H1 (cell line): ENCODE data around the gene ZNF619. TPM values are rescaled to one million over a fixed set of nuclear protein-coding genes. Genes with fewer than 3 reads are reported as not detected.

Experiments
- CTCF ChIA-PET: fragments of 300-600 bp; sonication (Branson Sonifier 250); formaldehyde crosslinking; loops from one replicate; lab custom pipeline; 2021; ENCODE audit not compliant: partially characterized antibody; lab: Charles Lee
- POLR2A ChIA-PET: fragments of 300-600 bp; sonication (Branson Sonifier 250); formaldehyde crosslinking; loops from one replicate; lab custom pipeline; 2021; ENCODE audit warnings: inconsistent platforms; ENCODE audit not compliant: partially characterized antibody; lab: Charles Lee
- DNase-seq, 2 experiments: peaks; one replicate each; pipeline versions ENCODE4 v3.0.0 to v3.0.0-alpha.2; 2010 to 2022; ENCODE audit warnings: low spot score in 2 of 2, low read depth in 1 of 2, mixed read lengths in 1 of 2
- FAIRE-seq: peaks from 2 replicates; lab custom pipeline; 2011; peaks lifted over from hg19 to GRCh38; lab: Jason Lieb, UNC
- H2AFZ ChIP-seq: 2 replicates; pipeline ENCODE4 v1.8.1; 2012; ENCODE audit warnings: low read length, inconsistent platforms
- H2AK5ac ChIP-seq: 2 replicates; pipeline ENCODE4 v1.6.1; 2013; ENCODE audit warnings: low read depth, low read length
- H2BK120ac ChIP-seq: replicated peaks from 2 replicates; pipeline ENCODE3; 2013; ENCODE audit warnings: low read depth, low read length, inconsistent platforms
- H2BK12ac ChIP-seq: 2 replicates; pipeline ENCODE4 v1.6.1; 2013; ENCODE audit warnings: low read depth, low read length
- H2BK15ac ChIP-seq: 2 replicates; pipeline ENCODE4 v1.6.1; 2013; ENCODE audit warnings: low read length
- H2BK20ac ChIP-seq: 2 replicates; pipeline ENCODE4 v1.6.1; 2013; ENCODE audit warnings: low read length
- H2BK5ac ChIP-seq: 2 replicates; pipeline ENCODE4 v1.6.1; 2013; ENCODE audit warnings: low read depth, low read length
- H3K14ac ChIP-seq: 2 replicates; pipeline ENCODE4 v1.6.1; 2013; ENCODE audit warnings: inconsistent platforms; ENCODE audit not compliant: insufficient read length
- H3K18ac ChIP-seq: 2 replicates; pipeline ENCODE4 v1.6.1; 2013; ENCODE audit warnings: low read length; ENCODE audit errors: extremely low read depth
- H3K23ac ChIP-seq: 2 replicates; pipeline ENCODE4 v1.6.1; 2013; ENCODE audit warnings: inconsistent platforms; ENCODE audit not compliant: insufficient read length
- H3K23me2 ChIP-seq: 2 replicates; pipeline ENCODE4 v1.6.1; 2013; ENCODE audit warnings: low read depth, low read length
- H3K27ac ChIP-seq: 2 replicates; pipeline ENCODE4 v1.6.1; 2011; ENCODE audit warnings: low read depth, low read length, inconsistent platforms
- H3K27me3 ChIP-seq, 4 experiments: replicated peaks in 1 of 4; 1 replicate in 1 of 4; 2 replicates in 3 of 4; pipeline versions ENCODE4 v1.6.1 to v1.8.1; 2011 to 2013; ENCODE audit warnings: low read length in 3 of 4, mild to moderate bottlenecking in 3 of 4, inconsistent platforms in 2 of 4, mixed read lengths in 2 of 4, moderate library complexity in 1 of 4; ENCODE audit not compliant: control insufficient read depth in 3 of 4, insufficient read depth in 3 of 4; ENCODE audit errors: extremely low read depth in 1 of 4
- H3K36me3 ChIP-seq, 4 experiments: 2 replicates each; pipeline versions ENCODE4 v1.6.1 to v1.8.1; 2011 to 2013; ENCODE audit warnings: mild to moderate bottlenecking in 4 of 4, low read length in 3 of 4, moderate library complexity in 2 of 4, control low read depth in 1 of 4, inconsistent platforms in 1 of 4; ENCODE audit not compliant: insufficient read depth in 4 of 4, control insufficient read depth in 2 of 4
- H3K4ac ChIP-seq: replicated peaks from 2 replicates; pipeline ENCODE3; 2013; ENCODE audit warnings: low read length, low read depth, mixed read lengths, inconsistent platforms; ENCODE audit not compliant: insufficient read length
- H3K4me1 ChIP-seq, 4 experiments: replicated peaks in 1 of 4; 1 replicate in 1 of 4; 2 replicates in 3 of 4; pipeline versions ENCODE4 v1.6.1 to v1.8.1; 2011 to 2013; ENCODE audit warnings: low read length in 3 of 4, inconsistent platforms in 2 of 4, mixed read lengths in 1 of 4; ENCODE audit not compliant: insufficient read depth in 4 of 4, control insufficient read depth in 3 of 4
- H3K4me2 ChIP-seq, 2 experiments: 2 replicates each; pipeline versions ENCODE4 v1.6.1 to v1.8.1; 2011 to 2013; ENCODE audit warnings: low read depth in 2 of 2, low read length in 2 of 2, control low read depth in 1 of 2, inconsistent platforms in 1 of 2, mild to moderate bottlenecking in 1 of 2; ENCODE audit not compliant: insufficient read depth in 1 of 2
- H3K4me3 ChIP-seq, 4 experiments: fragments of 200-600, 300-600 bp in 1 of 4; sonication (generic), shearing (Covaris generic), sonication (Bioruptor Twin) in 1 of 4; 2 replicates each; pipeline versions ENCODE4 v1.5.1 to v1.8.1; 2011 to 2016; ENCODE audit warnings: low read length in 4 of 4, low read depth in 3 of 4, control low read depth in 2 of 4, inconsistent platforms in 2 of 4, mild to moderate bottlenecking in 2 of 4, mixed read lengths in 1 of 4, moderate library complexity in 1 of 4; ENCODE audit not compliant: insufficient read depth in 2 of 4; ENCODE audit errors: extremely low read depth in 1 of 4
- H3K56ac ChIP-seq: replicated peaks from 2 replicates; pipeline ENCODE3; 2013; ENCODE audit warnings: low read depth, mild to moderate bottlenecking, mixed read lengths, low read length, inconsistent platforms; ENCODE audit not compliant: insufficient read length
- H3K79me1 ChIP-seq: 2 replicates; pipeline ENCODE4 v1.6.1; 2013; ENCODE audit warnings: low read depth, low read length, control low read depth
- H3K79me2 ChIP-seq, 2 experiments: 2 replicates each; pipeline versions ENCODE4 v1.6.1 to v1.8.1; 2012 to 2013; ENCODE audit warnings: low read length in 2 of 2, mild to moderate bottlenecking in 2 of 2, inconsistent platforms in 1 of 2; ENCODE audit not compliant: insufficient read depth in 2 of 2, control insufficient read depth in 1 of 2
- H3K9ac ChIP-seq, 4 experiments: replicated peaks in 1 of 4; 1 replicate in 1 of 4; 2 replicates in 3 of 4; pipeline versions ENCODE4 v1.6.1 to v1.8.1; 2011 to 2013; ENCODE audit warnings: low read depth in 3 of 4, low read length in 3 of 4, control low read depth in 2 of 4, mild to moderate bottlenecking in 2 of 4, moderate library complexity in 2 of 4, inconsistent platforms in 1 of 4; ENCODE audit errors: extremely low read depth in 1 of 4
- H3K9me3 ChIP-seq, 2 experiments: 2 replicates each; pipeline versions ENCODE4 v1.6.1 to v1.8.1; 2012 to 2013; ENCODE audit warnings: mild to moderate bottlenecking in 2 of 2, moderate library complexity in 2 of 2, control low read depth in 1 of 2, inconsistent platforms in 1 of 2, low read depth in 1 of 2, low read length in 1 of 2, mixed read lengths in 1 of 2; ENCODE audit not compliant: insufficient read depth in 2 of 2
- H4K20me1 ChIP-seq, 2 experiments: replicated peaks in 1 of 2; 2 replicates each; pipeline versions ENCODE3 to v1.8.1; 2011 to 2013; ENCODE audit warnings: inconsistent platforms in 2 of 2, low read length in 2 of 2, mild to moderate bottlenecking in 1 of 2; ENCODE audit not compliant: insufficient read depth in 2 of 2, control insufficient read depth in 1 of 2
- H4K5ac ChIP-seq: 2 replicates; pipeline ENCODE4 v1.6.1; 2013; ENCODE audit warnings: low read length, low read depth, mixed read lengths, inconsistent platforms; ENCODE audit not compliant: insufficient read length
- H4K8ac ChIP-seq: 2 replicates; pipeline ENCODE4 v1.8.0; 2013; ENCODE audit warnings: mild to moderate bottlenecking, moderate library complexity, low read length, inconsistent platforms; ENCODE audit not compliant: insufficient read depth; ENCODE audit errors: extremely low read depth
- H4K91ac ChIP-seq: replicated peaks from 2 replicates; pipeline ENCODE3; 2013; ENCODE audit warnings: low read length, mixed read lengths, inconsistent platforms; ENCODE audit not compliant: insufficient read length
- EZH2 ChIP-seq: fragments of 200-600 bp; sonication (generic); IDR thresholded peaks from 2 replicates; pipeline ENCODE4 v1.7.1; 2012; ENCODE audit warnings: low read depth, mild to moderate bottlenecking, moderate library complexity, low read length, inconsistent platforms; ENCODE audit not compliant: severe bottlenecking
- GABPA ChIP-seq: IDR thresholded peaks from 2 replicates; pipeline ENCODE4 v1.6.1; 2011; ENCODE audit warnings: mild to moderate bottlenecking, low read length, moderate library complexity, borderline replicate concordance; ENCODE audit not compliant: insufficient read depth
- POU5F1 ChIP-seq: IDR thresholded peaks from 2 replicates; pipeline ENCODE4 v1.6.1; 2011; ENCODE audit warnings: low read depth, mild to moderate bottlenecking, low read length, moderate library complexity
- WGBS, 2 experiments: shearing (Covaris generic) in 1 of 2; methylation state at CpG; one replicate each; pipeline versions ENCODE4 v1.1.6 to v1.1.7; 2013 to 2015; ENCODE audit warnings: low lambda C conversion rate in 2 of 2, mixed read lengths in 2 of 2, inconsistent platforms in 1 of 2, low coverage in 1 of 2, missing lambda C conversion rate in 1 of 2; ENCODE audit not compliant: insufficient replicate concordance in 2 of 2, insufficient coverage in 1 of 2, insufficient read length in 1 of 2; ENCODE audit errors: extremely low coverage in 1 of 2, missing lambda C conversion rate in 1 of 2; 5-methylcytosine and 5-hydroxymethylcytosine counted together
- polyA plus RNA-seq, 7 experiments: library from polyadenylated mRNA; depleted of rRNA in 3 of 7; stranded (reverse) in 5 of 7; unstranded in 2 of 7; fragments of >200 nt in 5 of 7; fragments of 200-250 nt in 2 of 7; gene quantifications; 1 replicate in 5 of 7; 2 replicates in 1 of 7; 4 replicates in 1 of 7; pipeline versions ENCODE4 v1.2.1 to v1.2.3, GENCODE V29; 2011 to 2013; ENCODE audit warnings: missing spikeins in 2 of 7, mixed read lengths in 2 of 7
- total RNA-seq: library from RNA; stranded (reverse); fragmentation: NEBNext Ultra II Directional; extraction: Animal tissue kit (Norgen Biotek cat#: 25700); gene quantifications from 2 replicates; pipeline ENCODE4 v1.2.1, GENCODE V29; 2021
- TF ChIP-seq, protein P1 (sequence below), 3 experiments: IDR thresholded peaks; 1 replicate in 2 of 3; 2 replicates in 1 of 3; pipeline versions ENCODE4 v1.5.1 to v1.6.1; 2011; ENCODE audit warnings: low read length in 3 of 3, mild to moderate bottlenecking in 3 of 3, inconsistent platforms in 2 of 3, low read depth in 1 of 3, moderate library complexity in 1 of 3; ENCODE audit not compliant: insufficient read depth in 1 of 3; ENCODE audit errors: control extremely low read depth in 1 of 3

ZNF619 gene
- total and polyA plus RNA-seq, 2 of the 8 experiments (the other 6 are each of a cell fraction or from before 2014, with no cell fraction given): 2.3 to 8.2 TPM

DNA sequence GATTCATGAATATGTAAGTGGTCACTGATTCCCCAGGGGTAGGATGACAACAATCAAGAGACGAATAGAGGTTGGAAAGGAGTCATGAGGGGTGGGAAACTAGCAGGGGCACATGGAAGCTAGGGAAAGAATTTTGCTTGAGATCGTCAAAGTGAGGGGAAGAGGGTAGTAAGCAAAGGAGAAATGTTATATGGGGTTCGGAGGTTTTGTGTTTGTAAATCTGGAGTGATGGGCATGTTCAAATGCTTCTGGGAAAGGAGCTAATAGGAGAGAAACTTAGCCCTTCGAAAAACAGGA is 11.9 kb upstream of the ZNF619 start:
- Histone ChIP-seq H3K4me2 (no peak overlapping the region), H4K5ac (no peak overlapping the region), H2BK15ac (no peak overlapping the region), H2AK5ac (no peak overlapping the region), H2BK20ac (no peak overlapping the region), H3K23ac (no peak overlapping the region), H3K56ac (no peak overlapping the region), H3K18ac (no peak overlapping the region), H3K4ac (no peak overlapping the region), H4K8ac (no peak overlapping the region), H3K36me3 (peaks cover 16 to 61% (median 38%) of the 10 kb centered on the region in 4 experiments), H3K9ac (no peak overlapping the region), H3K23me2 (no peaks in the 10 kb centered on the region), H2AFZ (no peak overlapping the region), H2BK5ac (no peak overlapping the region), H3K27me3 (no peaks in the 10 kb centered on the region), H3K79me2 (peaks cover 0 to 5% of the 10 kb centered on the region in 2 experiments; a peak in 1 of 4 replicates), H3K4me3 (no peak overlapping the region), H3K14ac (no peak overlapping the region), H2BK12ac (no peak overlapping the region), H4K20me1 (peaks cover 12% of the 10 kb centered on the region in 2 experiments), H3K27ac (no peak overlapping the region), H3K9me3 (no peaks in the 10 kb centered on the region), H4K91ac (no peak overlapping the region)
- 75 to 100% methylated on average over 1 to 4 of the region's 4 CpGs for WGBS, 2 experiments
- DNase-seq (no peak), FAIRE-seq (no peak)
- POLR2A ChIA-PET: interaction anchor here (1.3 to 10.2 kb wide), 10 partner anchors 6 to 151 kb away, joined by 3 to 64 read pairs (median 14); partner anchors contain the start of genes RPL14, ZNF619 and ZNF620
- TF ChIP-seq GABPA (no peak), POU5F1 (no peak), EZH2 (no peak)
- TF ChIP-seq, protein P1, sequence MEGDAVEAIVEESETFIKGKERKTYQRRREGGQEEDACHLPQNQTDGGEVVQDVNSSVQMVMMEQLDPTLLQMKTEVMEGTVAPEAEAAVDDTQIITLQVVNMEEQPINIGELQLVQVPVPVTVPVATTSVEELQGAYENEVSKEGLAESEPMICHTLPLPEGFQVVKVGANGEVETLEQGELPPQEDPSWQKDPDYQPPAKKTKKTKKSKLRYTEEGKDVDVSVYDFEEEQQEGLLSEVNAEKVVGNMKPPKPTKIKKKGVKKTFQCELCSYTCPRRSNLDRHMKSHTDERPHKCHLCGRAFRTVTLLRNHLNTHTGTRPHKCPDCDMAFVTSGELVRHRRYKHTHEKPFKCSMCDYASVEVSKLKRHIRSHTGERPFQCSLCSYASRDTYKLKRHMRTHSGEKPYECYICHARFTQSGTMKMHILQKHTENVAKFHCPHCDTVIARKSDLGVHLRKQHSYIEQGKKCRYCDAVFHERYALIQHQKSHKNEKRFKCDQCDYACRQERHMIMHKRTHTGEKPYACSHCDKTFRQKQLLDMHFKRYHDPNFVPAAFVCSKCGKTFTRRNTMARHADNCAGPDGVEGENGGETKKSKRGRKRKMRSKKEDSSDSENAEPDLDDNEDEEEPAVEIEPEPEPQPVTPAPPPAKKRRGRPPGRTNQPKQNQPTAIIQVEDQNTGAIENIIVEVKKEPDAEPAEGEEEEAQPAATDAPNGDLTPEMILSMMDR (IDR thresholded peaks at IDR 0.05; ENCODE audit: control extremely low read depth in 1 of 3, insufficient read depth in 1 of 3, low read depth in 1 of 3, low read length in 3 of 3): no peak
- TF ChIP-seq, all 59 proteins: peak for 0
- peaks cover 2% of the 10 kb centered on the region; the same call in 1 of the 2 replicates for H3K79me1 ChIP-seq
- CTCF ChIA-PET: interaction anchor here (0.7 to 1.8 kb wide), 3 partner anchors 14 to 137 kb away, joined by 3 to 8 read pairs (median 4); no protein-coding TSS in a partner anchor
- no peak overlapping the region for H2BK120ac ChIP-seq
- no peaks in the 10 kb centered on the region for H3K4me1 ChIP-seq
